Cerebellar nuclear complex (tissue), 1 donor: ENCODE results near the gene DIPK1A.
"Not testable (repeated sequence)": the region's sequence is repeated elsewhere in the genome, so short reads cannot be mapped to it uniquely, and the experiment has no call there.

Experiments used
- DNase-seq, 2 experiments: peaks; one replicate each; lab custom pipeline; 2025; lab: John Stamatoyannopoulos, UW

DIPK1A gene

DNA sequence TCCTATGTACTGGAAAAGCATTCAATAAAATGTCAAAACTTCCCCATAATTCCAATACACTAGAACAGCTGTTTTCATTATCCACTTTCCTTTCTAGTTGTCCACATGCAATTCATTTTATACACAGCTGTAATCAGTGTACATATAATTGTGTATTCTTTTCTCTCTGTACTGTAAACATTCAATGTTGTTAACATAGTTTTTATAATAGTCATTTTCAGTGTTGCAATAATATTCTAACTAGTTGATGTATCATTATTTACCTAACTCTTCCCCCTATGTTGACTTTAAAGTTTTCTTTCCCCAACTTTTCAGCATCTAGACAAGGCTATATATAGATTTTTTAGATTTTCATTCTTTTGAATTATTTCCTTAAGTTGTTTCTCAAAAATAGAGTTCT lies 44.4 kb downstream of the DIPK1A start:
- DNase-seq: no peak

DNA sequence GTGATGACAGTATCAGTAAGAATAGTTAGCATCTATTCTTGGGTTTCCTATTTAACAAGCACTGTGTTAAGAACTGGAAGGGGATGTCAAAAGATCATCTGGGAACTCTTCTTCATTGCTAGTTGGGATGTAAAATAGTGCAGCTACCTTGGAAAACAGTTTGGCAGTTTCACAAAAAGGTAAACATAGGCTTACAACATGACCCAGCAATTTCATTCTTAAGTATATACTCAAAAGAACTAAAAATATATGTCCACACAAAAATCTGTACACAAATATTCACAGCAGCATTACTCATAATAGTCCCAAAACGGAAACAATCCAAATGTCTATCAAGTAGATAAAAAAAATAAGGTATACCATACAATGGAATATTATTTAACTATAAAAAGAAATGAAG lies 45.7 kb downstream of the DIPK1A start:
- no peak for DNase-seq

DNA sequence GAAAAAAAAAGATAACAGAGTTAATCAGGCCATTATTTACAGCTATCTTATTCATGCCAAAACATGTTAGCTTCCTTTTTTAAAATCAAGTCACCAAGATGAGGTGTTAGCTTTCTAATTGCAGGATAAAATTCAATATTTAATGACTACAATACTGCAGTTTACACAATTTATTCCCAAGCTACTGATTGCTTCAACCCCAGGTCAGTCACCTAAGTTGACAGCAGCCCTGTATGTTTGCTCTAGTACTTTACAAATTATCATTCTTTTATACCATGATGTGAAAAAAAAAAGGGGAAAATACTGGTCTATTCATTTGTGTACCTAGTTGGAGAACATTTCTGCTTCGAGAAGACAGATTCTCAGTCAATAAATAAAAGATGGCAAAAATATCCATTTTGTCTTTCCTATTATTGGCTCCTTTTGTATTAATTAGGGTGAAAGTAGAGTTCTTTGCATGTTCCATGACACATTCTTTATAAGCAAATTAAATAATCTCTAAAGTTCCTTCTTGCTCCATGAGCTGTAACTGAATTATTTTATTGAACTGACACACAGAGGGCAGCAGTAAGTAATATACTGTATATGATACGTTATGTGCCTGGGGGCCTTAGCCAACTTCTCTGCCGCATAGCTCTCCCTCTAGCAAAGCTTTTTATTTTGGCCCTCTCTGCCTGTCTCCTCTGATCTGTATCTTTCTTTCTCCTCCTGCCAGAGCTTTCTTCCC lies 48.0 kb downstream of the DIPK1A start:
- no peak for DNase-seq

DNA sequence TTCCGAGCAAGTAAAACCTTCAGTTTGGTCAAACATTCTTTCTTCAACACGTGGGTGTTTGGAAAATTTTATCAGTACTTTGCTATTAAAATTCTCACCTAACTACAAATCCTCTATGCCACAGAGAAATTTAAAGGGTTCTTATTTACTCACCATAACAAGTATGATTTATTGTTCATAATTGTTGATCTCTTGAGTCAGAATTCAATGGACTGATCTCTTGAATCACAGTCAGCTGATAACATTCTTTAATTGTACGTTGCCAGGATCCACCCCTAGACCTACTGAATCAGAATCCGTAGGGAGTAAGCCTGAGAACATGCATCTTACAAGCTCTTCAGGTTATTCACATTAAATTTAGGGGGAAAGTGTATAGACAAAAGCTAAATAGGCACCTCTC lies 51.2 kb downstream of the DIPK1A start:
- no peak for DNase-seq

DNA sequence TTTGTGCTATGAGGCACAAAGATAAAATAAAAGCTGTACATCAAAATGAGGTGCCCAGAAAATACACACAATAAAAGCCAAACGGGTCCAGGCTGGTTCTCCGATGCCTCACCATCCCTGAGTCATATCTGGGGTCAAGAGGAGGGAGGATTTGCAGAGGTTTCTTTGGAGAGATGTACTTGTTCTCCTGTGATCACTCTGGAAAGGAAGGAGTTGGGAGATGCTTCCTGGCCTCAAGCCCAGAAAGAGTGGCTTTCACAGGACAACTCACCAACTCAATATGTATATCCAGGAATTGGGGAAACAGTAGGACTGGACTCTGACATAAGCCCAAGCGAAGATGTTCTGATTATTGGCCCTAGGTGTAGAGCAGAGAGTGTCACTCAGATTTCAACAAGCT lies 51.9 kb downstream of the DIPK1A start:
- no peak for DNase-seq

DNA sequence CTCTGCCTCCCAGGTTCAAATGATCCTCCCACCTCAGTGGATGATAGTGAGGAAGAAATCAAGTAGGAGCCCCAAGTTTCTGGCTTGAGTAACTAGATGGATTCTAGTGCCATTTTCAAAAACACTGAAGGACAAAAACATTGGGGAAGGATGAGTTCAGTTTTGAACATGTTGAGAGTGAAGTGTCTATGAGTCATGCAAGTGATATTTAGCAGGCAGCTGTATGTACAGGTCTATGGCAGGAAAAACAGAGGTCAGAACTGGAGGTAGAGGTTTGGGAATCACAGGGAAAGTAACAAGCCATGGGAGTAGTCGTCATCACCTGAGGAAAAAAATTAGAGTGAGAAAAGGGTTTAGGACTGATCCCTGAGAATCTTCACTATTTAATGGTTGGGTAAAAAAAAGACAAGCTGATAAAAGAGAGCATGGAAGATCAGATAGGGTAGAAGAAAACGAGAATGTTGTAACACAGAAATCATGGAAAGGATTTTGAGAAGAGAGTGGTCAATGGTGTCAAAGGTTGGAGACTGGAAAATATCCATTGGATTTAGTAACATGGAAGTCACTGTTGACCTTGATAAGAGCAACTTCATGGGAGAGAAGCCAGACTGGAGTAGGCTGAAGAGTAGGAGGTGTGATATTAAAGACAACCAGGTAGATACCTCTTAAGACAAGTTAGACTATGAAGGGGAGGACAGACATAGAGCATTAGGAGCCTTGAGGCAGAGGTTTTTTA lies 53.1 kb downstream of the DIPK1A start:
- DNase-seq: no peak

DNA sequence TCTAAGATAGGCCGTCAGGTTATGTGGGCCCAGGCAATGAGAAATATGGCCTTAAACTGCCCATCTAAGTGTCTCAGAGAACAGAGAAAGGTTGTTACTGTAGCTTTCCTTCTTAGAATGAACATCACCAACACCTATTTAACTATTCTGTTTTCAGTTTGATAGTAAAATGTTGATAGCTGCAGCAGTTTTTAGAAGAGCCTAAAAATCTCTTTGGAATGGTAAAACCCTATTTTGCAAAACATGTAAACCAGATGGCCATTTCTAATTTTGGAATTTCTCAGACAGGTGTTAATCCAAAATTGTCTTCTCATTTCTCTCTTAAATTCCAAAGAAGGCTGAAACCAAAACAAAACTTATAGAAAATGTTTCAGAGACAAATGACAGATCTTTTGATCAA lies 57.5 kb downstream of the DIPK1A start:
- peak in 1 of 2 experiments; percentile 46 for DNase-seq

DNA sequence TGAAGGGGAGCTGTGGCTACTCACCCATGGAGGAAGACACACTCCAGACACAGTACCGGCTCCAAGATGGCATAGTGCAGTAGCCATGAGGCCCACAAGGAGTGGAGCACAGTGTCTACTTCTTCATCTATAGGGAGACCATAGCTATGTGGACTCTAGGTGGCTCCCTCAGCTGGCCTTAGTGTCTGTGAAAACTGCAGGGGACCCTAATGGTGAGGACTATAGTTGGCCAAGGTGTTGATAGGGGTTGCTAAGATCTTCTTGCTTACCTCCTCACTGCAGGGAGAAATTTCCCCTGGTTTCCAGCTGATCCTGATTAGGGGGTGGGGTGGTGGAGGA lies 58.9 kb downstream of the DIPK1A start:
- no peak for DNase-seq

DNA sequence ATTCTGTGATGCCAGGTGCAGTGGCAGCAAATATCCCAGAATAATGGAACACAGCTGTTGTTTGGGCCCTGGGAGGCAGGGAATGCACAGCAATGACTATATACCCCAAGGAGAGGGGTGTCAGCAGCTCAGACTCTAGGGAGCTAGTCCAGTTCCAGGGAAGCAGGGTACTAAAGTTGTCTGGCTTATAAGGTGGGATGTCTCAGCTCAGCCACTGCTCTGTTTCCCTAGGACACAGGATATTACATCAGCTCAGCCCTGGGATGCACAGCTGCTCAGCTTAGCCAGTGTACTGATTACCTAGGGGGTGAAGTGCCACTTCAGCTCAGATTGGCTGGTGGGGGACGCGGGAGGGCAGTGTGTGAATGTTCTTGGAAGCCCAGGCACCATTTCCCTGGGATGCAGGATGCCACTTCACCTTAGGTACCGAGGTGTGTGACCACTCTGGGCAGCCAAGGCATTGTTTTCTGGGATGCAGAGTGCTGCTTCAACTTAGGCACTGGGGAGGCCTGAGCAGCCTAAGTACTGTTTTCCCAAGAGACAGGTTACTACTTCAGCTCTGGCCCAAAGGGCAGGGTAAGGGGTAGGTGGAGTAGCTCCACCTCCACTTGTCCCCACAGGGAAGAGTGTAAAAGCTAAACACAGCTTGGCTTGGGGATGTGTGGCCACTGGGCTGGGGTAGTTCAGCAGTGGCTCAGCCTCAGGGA lies 59.4 kb downstream of the DIPK1A start:
- DNase-seq: no peak

DNA sequence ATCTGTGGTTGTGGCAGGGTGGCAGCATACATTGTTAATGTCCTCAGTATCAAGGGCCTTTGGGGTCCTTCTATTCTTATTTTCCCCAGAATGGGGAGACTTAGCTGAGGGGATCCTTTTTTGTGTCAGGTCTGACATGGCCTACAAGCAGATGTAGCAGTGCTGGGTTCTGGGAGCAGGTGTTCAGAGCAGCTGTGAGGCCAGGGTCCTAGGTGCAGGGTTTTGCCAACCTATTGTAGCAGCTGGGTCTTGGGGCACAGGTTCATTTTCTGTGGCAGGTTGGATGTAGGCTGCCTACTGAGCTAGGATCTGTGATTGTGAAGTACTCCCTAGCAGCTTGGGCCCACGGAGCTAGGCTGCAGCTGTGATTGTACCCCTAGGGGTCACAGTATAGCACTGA lies 60.1 kb downstream of the DIPK1A start:
- no peak for DNase-seq

DNA sequence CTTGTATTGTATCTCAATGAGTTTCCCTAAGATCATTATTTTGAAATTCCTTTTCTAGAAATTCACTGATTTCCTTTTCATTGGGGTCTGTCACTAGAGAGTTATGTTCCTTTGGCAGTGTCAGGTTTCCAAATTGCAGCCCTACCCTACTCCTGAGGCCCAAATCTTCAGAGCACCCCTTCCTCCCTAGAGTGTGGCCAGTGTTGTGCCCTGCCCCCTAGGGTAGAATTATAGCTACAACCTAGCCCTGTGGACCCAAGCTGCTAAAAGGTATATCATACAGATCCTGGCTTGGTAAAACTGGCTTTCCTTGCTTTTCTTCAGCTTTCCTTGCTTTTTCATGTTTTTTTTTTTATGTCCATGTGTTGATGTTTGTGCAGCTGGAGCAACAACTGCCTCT lies 60.7 kb downstream of the DIPK1A start:
- no peak for DNase-seq

DNA sequence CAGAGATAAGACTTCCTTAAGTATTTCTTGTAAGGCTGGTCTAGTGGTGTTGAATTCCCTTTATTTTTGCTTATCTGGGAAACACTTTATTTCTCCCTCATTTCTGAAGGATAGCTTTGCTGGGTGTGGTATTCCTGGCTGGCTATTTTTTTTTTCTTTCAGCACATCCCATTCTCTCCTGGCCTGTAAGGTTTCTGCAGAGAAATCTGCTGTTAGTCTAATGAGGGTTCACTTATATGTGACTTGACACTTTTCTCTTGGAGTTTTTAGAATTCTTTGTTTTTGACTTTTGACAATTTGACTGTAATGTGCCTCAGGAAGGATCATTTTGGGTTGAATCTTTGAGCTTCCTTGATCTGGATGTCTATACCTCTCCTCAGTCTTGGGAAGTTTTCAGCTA lies 61.5 kb downstream of the DIPK1A start:
- DNase-seq: no peak

DNA sequence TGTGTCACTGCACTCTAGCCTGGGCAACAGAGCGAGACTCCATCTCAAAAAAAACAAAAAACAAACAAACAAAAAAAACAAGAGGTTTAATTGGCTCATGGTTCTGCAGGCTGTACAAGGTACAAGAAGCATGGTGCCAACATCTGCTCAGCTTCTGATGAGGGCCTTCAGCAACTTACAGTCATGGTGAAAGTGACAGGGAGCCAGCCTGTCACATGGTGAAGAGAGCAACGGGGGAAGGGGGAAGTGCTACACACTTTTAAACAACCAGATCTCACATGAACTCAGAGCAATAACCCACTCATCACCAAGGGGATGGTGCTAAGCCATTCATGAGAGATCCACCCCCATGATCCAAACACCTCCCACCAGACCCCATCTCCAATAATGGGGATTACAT lies 63.2 kb downstream of the DIPK1A start:
- not testable (repeated sequence) for DNase-seq

DNA sequence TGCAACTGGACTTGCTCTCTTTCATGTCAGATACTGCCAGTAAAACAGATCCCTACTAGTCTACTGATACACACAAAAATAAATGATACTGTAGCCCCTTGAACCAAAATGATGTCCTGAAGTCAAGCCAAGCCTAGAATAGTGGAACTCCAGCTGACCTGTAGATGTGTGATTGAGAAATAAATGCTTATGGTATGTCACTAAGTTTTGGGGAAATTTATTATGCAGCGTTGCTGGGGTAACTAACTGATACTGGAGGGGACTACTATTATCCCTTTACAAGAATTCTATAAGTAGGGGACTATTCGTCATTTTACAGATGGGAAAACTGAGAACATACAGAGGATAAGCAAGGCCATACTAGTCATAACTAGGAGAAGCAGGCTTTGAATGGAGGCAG lies 73.8 kb downstream of the DIPK1A start:
- no peak for DNase-seq

DNA sequence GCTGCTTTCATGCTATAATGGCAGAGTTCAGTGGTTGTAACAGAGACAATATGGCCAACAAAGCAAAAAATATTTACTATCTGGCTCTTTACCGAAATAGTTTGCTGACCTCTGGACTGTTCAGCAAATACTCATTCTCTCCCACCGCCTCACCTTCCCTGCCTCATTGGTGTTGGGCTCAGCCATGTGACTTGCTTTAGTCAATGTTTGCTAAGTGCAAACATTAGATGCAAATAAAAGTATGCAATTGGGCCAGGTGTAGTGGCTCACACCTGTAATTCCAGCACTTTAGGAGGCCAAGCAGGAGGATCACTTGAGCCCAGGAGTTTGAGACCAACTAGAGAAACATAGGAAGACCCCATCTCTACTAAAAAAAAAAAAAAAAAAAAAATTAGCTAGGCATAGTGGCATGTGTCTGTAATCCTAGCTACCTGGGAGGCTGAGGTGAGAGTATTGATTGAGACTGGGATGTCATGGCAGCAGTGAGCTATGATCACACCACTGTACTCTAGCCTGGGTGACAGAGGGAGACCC lies 74.3 kb downstream of the DIPK1A start:
- DNase-seq: no peak

DNA sequence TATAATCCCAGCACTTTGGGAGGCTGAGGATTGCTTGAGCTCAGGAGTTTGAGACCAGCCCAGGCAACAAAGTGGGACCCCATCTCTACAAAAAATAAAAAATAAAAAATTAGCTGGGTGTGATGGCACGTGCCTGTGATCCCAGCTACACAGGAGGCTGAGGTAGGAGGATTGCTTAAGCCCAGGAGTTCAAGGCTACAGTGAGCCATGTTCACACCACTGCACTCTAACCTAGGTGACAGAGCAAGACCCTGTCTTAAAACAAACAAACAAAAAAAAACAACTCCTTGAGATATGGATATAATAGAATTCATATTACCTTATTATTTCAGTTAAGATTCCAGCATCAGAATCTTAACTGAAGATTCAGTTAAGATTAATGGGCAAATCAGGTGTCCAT lies 77.1 kb downstream of the DIPK1A start:
- no peak for DNase-seq

DNA sequence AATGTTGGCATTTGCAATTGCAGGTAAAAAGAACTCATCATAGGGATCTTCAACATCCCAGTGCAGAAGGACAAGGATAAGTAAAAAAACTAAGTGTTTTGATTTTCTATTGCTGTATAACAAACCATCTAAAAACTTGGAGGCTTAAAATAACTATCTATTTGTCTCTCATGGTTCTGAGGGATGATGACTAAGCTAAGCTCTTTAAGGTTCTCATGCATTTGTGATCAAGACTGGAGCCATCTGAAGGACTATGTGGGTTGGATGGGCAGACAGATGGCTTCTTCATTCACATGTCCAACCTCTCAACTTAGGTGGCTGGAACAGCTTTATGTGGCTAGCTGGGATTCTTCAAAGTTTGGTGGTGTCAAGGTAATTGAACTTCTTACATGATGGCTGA lies 78.0 kb downstream of the DIPK1A start:
- no peak for DNase-seq

DNA sequence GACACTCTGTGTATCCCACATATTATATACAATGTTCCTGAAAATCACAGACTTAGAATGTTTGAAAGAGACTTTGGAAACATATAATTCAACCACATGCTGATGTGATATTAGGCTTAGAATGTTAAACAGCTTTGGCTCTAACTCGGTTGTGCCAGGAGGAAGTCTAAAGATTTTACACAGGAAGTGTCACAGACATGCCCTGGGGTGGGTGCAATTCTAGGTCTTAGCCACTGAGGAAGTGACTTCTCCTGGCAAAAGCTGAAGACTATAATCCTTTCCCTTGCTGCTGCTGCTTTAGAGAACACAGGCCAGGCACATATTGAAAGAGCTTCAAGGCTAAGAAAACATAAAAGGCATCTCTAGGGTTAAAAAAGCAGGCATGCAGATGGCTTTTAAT lies 78.4 kb downstream of the DIPK1A start:
- no peak for DNase-seq

DNA sequence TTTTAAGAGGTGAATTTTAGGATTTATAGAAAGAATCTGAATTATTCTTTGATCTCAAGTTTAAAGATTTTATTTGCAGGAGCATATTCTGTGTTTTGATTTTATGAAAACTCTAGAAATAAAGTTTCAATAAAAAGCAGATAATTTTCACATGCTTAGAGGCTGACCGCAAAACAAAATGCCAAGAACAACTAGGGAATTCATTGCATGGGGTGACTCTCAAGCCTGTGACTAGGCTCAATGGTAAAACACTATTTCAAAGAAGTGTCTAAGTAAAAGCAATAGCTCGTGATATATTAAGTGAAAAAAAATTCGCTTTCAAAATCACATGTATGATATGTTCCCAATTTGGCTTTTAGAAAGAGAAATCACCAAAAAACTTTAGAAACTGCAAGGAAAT lies 79.9 kb downstream of the DIPK1A start:
- DNase-seq: no peak

DNA sequence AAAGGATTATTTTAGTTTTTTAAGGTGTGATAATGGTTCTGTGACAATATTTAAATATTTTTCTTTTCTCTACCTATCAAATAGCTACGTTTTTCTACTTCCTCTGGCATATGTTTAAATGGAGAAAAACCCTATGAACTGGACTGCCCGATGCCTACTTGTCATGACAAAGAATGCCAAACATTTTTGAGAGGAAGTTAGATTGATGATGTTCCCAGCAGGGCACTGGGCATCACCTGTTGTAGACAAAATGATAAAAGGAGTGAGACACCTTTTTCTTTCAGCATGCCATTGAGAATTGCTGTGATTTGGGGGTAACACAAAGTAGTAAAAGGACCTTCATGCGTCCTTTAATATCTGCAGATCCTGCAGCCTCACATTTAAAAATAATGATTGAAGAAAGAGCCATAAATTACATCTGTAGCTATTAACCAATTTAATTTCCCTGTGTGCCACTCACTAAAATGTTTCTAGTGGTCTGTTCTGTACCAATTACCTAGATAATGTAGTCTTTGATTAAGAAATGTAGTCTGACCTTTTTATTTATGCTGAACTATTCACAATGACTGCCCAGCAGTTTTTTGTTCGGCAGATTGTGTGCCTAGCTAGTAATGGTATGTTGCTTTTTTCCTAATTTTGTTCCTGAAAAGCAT lies 81.8 kb downstream of the DIPK1A start:
- no peak for DNase-seq

DNA sequence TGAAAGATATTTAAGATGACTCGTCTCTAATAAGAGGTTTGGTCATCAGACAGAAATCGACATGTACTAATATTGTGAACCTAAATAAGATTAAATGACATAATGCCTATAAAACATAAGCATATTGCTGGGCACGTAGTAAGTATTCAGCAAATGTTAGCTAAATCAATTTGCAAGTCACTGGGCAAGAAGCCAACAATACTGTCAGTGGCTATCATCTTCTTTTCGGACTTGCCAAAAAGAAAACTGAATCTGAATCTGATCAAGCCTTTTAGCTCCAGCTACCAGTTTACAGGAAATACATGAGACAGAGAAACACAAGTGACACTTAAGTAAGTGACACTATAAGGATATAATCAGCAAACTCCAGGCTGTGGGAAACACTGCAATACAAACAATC lies 83.5 kb downstream of the DIPK1A start:
- no peak for DNase-seq

DNA sequence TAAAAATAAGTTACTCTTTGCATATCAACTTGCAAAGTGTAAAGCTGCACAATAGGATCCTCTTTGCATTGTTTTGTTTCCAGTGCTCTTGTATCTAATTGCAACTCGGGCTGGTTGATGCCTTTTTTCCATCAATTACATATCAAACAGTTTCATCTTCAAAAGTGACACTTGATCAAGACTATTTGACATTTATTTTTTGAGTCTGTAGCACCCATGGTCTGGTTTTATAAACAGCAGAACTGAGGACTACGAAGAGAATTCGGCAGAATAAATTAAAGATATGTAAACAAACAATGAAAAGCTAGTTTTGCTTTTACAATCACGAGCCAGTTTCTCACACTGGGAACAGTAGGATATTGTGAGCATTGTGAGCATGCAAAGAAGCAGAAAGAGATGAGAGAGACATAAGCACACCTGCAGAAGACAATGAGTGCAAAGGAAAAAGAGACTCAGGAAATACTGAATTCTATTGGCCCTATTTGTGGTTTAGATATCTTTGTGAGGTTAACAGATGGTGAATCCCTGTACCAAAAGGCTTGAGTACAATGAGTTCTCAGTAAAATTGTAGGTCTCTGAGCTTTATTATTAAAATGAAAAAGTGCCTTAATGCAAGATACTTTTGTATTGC lies 84.1 kb downstream of the DIPK1A start:
- DNase-seq: peak in 1 of 2 experiments; percentile 39
